ENCODE data around the gene SDHAF4. TPM values are rescaled to one million over a fixed set of nuclear protein-coding genes. Genes with fewer than 3 reads are reported as not detected.

Gene SDHAF4
- total and polyA plus RNA-seq, 8 donors = 2.9 to 10.2 (median 4.3) TPM

GRCh38 chr6:70620746-70621145 is 54.0 kb downstream of the SDHAF4 start:
- DNase-seq (no peak), ATAC-seq (no peak), FAIRE-seq (no peak)
- H3K36me3 ChIP-seq = no peaks in the 10 kb centered on the region
- no peaks in the 10 kb centered on the region for H3K4me1 ChIP-seq
- no peaks in the 10 kb centered on the region for H3K9me3 ChIP-seq
- intact Hi-C loops (cut with DNase I) = no loop called here
- 54 to 65% methylated on average over 1 of the region's 1 CpG for WGBS, 2 donors
- no peak for TF ChIP-seq CTCF (IDR thresholded peaks at IDR 0.05)
- no peak overlapping the region for H3K27ac ChIP-seq
- H3K4me3 ChIP-seq = no peak overlapping the region
- no peaks in the 10 kb centered on the region for H3K27me3 ChIP-seq

- no peaks in the 10 kb centered on the region for H3K36me3 ChIP-seq
- ATAC-seq (no peak), FAIRE-seq (no peak), DNase-seq (no peak)
- H3K4me1 ChIP-seq = no peaks in the 10 kb centered on the region
- no peak overlapping the region for H3K27ac ChIP-seq
- no peak for TF ChIP-seq CTCF (IDR thresholded peaks at IDR 0.05)
- H3K9me3 ChIP-seq = no peaks in the 10 kb centered on the region
- H3K27me3 ChIP-seq = no peaks in the 10 kb centered on the region
- WGBS, 2 donors = 69 to 74% methylated on average over 1 of the region's 1 CpG
- intact Hi-C loops (cut with DNase I) = no loop called here
- no peak overlapping the region for H3K4me3 ChIP-seq
These were observed 55.7 kb downstream of the SDHAF4 start for GRCh38 chr6:70622461-70622860.

DNA sequence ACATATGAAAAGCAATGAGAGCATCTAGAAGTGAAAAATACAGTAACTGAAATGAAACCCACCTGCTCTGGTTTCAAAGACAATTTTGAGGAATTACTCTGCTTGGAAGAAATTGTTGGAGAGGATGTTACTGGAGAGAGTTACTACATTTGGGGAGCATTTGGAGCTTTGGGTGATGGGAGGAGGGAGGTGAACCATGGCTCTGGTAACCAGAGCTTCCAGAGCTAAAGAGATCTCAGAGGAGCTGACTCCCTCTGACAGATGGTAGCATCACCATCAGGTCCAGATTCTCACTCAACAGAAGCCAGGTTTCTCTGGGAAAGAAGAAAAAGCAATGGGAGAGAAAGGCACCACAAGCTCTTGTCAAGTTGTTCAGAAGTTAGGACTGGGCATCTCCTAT is 58.7 kb downstream of the SDHAF4 start:
- intact Hi-C loops (cut with DNase I) = no loop called here
- no peak for DNase-seq
- no peak overlapping the region for H3K4me3 ChIP-seq
- H3K9me3 ChIP-seq = no peaks in the 10 kb centered on the region
- no peak overlapping the region for H3K27ac ChIP-seq
- no peak for FAIRE-seq
- H3K27me3 ChIP-seq = no peaks in the 10 kb centered on the region
- H3K4me1 ChIP-seq = no peaks in the 10 kb centered on the region
- no peak for TF ChIP-seq CTCF (IDR thresholded peaks at IDR 0.05)
- ATAC-seq = no peak
- no peaks in the 10 kb centered on the region for H3K36me3 ChIP-seq

GRCh38 chr6:70627500-70628254 is 60.9 kb downstream of the SDHAF4 start:
- ATAC-seq = no peak
- H3K4me1 ChIP-seq = no peaks in the 10 kb centered on the region
- intact Hi-C loops (cut with DNase I) = no loop called here
- no peaks in the 10 kb centered on the region for H3K27me3 ChIP-seq
- H3K36me3 ChIP-seq = no peaks in the 10 kb centered on the region
- peak in 1 of 6 donors; percentile 45 for DNase-seq
- FAIRE-seq = no peak
- H3K9me3 ChIP-seq = no peaks in the 10 kb centered on the region
- WGBS, 2 donors = 90 to 92% methylated on average over 30 to 36 of the region's 36 CpGs
- TF ChIP-seq CTCF (IDR thresholded peaks at IDR 0.05) = no peak
- H3K4me3 ChIP-seq = no peak overlapping the region
- no peak overlapping the region for H3K27ac ChIP-seq

- WGBS, 2 donors = 36 to 54% methylated on average over 1 of the region's 1 CpG
- no peak for TF ChIP-seq CTCF (IDR thresholded peaks at IDR 0.05)
- no peaks in the 10 kb centered on the region for H3K9me3 ChIP-seq
- no peak overlapping the region for H3K27ac ChIP-seq
- no peaks in the 10 kb centered on the region for H3K27me3 ChIP-seq
- no peak for ATAC-seq
- FAIRE-seq = no peak
- no peak for DNase-seq
- H3K4me1 ChIP-seq = no peaks in the 10 kb centered on the region
- H3K36me3 ChIP-seq = no peaks in the 10 kb centered on the region
- H3K4me3 ChIP-seq = no peak overlapping the region
- intact Hi-C loops (cut with DNase I) = no loop called here
These were observed 63.2 kb downstream of the SDHAF4 start for GRCh38 chr6:70629929-70630328.

All from pancreas (tissue), 10 donors.